GM19452 (cell line): ENCODE data around the gene RNF19B.

Source experiments
- ATAC-seq: cut with Tn5 transposase; IDR thresholded peaks from one replicate; pipeline ENCODE4 v1.9.1; 2021; ENCODE audit not compliant: unreplicated experiment

The RNF19B gene

DNA sequence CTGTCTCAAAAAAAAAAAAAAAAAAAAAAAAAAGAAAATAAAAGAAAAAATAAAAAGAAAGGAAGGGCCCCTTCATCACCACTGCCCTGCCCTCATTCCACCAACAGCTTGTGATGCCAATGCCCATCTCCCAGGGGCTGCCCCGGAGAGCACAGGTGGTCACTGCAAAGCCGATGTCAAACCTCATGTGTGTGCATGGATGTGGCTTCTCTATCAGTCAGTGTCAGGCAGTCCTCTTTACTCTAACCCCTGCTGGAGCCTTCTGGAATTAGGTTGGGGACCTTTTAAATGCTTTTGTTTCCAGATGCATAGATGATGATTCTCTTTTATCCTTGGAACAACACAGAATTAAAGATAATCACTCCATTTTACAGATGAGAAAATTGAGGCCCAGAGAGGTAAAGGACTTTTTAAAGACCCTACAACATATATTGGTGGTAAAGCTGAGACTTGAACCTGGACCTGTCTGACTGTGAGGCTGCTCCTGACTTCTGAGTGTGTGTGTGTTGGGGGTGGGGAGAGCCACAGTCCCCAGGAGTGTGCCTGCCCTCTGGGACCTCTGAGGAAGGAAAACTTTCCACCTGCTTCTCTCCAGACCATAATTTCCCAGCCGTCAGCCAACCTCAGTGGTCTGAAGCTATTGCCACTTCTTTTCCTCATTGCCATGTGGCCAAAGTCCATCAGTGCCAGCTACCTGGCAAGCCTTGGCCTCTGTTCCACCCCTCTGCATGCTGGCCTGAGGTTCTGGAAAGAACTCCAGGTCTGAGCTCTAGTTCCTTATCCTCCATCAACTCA, 60.4 kb downstream of the RNF19B start:
- ATAC-seq, result no peak

GRCh38 chr1:32902535-32902920, 62.1 kb downstream of the RNF19B start:
- ATAC-seq, result no peak

DNA sequence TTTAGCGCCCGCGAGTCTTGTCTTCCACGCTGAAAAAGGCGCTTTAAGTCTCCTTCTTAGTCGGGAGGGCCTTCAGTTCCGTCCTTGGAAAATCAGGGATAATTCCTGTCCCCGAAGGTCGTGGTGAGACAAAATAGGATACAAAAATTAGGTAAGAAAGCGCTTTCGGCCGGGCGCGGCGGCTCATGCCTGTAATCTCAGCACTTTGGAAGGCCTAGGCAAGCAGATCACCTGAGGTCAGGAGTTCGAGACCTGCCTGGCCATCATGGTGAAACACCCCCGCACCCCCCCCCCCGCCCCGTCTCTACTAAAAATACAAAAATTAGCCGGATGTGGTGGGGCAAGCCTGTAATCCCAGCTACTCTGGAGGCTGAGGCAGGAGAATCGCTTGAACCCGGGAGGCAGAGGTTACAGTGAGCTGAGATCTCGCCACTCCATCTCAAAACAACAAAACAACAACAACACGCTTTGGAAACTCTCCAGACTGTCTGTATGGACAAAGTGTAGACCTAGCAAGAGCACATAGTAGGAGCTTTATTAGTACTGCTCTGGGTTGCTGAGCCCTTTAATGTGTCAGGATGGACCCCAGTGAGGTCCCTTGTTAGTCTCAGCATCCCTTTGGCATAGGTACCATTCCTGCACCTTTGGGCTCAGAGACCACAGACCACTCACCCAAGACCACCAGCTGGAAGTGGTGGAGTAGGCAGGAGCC, 62.6 kb downstream of the RNF19B start:
- ATAC-seq, result no peak

- no peak for ATAC-seq
These were observed 63.4 kb downstream of the RNF19B start, which contains the start of gene TMEM54 for GRCh38 chr1:32900956-32901822. TSS of gene TMEM54 (minus strand) at chr1:32901389. CDS start at chr1:32901238, 151 bp downstream.

DNA sequence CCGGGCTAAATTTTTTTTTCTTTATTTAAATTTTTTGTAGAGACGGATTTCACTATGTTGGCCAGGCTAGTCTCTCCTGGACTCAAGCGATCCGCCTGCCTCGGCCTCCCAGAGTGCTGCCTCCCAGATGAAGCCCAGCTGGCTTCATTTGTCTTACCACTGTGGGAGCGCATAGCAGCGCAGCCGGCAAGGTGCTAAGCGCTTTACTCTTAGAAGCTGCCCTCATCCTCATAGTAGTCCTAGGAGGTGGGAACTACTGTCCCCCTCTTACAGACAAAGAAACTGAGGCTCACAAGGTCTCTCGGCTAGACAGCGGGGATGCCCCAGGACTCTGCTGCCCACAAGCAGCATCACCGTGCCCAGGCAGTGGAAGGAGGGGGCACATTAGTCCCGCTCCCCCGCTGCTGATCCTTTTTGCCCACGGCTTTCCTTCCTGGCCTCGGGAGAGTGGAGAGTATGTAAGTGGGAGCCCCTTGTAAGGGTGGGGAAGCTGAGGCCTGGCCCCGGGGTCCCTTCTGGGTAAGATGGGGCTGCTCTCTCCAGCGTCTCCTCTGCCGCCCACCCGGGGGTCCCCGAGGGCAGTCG, 64.1 kb downstream of the RNF19B start:
- no peak for ATAC-seq

DNA sequence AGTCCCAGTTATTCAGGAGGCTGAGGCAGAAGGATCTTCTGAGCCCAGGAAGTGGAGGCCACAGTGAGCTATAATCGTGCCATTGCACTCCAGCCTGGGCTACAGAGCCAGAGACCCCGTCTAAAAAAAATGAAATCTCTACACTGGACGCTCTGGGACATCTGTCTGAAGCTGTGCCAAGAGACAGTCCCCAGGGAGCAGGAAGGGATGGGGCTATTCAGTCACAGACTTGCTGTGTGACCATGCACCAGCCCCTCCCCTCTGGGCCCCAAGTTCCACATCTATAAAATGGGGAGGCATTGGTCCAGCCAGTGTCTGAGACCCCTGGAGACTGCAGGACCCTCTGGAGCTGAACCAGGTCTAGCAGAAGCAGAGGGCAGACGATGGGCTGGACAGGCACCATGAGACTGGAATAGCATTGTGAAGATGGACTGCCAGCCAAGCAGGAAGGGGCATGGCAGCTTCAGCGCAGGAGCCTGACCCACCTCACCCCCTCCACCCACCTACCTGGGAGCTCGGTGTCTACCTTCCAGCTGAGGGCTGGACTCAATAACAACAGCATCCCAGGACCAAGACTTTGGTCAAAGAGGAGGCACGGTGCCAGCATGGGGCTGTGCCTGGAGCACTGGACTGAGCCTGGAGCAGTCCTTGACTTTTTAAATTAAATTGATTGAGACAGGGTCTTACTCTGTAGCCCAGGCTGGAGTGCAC, 64.9 kb downstream of the RNF19B start:
- ATAC-seq, result no peak

GRCh38 chr1:32898958-32899357, 65.7 kb downstream of the RNF19B start:
- no peak for ATAC-seq

DNA sequence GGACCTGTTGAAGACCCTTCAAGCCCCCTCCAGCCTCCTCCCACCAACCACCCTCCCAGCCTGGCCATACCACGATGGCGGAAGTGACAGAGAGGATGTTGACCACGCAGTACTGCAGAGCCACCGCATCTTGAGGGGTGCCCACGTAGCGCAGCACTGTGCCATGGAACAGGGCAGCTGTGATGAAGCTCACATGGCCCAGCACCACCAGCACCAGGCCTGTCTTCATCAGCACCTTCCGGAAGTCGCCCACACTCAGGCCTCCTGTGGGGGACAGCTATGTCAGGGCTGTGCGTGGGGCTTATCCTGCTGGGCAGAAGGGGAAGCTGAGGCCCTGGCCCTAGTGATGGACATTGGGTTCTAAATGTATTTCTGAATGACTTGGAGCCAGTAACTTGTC, 66.6 kb downstream of the RNF19B start:
- no peak for ATAC-seq

DNA sequence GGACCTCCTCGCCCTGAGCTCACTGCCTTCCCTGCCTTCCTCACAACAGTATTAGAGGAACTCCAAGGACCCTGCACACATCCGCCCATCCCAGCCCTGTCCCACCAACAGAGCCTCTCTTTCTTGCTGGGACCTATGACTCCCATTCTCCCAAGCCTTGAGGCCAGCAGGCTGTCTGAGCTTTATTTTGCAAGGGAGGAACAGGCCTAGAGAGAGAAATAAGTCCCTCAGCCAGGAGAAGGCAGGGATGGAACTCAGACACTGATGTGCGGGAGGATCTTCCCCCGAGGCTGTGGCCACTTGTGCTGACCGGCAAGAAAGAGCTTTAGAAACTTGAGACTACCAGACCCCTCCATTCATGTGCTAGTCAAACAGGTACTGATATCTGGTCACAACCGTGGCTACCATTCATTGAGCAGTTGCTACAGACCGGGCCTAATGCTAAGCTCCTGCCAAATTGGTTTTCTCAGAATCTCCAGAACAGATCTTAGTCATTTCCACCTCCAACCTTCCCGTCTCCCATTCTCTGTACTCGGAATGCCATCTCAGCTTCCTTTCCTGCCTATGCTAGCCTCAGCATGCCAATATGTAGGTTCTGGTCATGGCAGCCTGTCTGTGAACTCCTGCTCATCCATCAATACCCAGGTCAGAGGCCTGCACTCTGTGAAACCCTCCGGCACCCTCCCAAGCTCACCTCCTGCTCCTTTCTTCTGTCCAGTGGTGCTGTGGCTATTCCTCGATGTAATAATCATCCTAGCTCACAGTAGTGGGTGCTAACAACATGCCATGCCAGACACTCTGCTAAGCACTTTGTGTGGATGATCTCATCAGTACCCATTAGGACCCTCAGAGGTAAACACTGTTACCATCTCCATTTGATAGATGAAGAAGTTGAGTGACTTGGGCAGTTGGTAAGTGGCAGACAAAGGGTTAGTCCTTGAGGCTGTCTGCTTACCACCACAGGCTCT, 67.2 kb downstream of the RNF19B start:
- no peak for ATAC-seq

- no peak for ATAC-seq
These were observed 68.2 kb downstream of the RNF19B start for GRCh38 chr1:32896451-32896850.

DNA sequence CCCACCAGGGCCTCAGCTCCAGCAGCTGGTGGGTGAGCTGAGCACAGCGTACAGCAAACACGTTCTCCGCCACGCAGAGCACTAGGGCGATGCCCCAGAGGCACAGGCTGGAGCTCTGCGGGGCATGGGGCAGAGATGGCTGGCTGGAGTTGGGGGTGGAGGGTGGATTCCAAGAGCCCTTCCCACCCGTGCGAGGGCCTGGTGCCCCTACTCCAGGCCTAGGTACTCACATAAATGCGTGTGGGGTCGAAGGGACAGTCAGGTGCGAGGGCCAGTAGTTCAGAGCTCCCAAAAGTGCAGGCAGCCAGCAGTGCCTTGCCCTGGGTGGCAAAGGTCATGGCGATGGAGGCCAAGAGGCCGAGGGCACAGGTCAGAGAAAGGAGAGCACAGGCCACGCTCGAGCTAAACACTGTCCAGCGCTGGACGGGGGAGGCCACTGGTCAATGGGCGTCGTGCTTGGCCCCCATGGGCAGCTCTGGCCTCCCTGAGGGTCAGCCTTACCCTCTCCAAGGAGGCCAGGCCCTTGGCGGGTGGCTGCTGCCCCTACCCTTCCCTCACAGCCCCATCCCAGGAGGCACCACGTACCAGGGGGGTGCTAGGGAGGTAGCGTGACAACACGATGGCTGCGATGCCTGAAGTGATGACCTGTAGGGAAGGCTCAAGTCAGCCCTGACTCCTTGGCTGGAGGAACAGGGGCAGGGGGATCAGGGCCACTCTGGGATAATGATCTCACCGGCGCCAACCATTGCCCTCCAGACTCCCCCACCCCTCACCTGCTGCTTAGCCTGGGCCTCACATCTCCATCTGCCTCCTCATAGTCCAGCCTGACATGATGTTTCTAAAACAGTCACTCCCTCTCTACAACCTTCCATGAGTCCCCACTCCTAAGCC, 69.0 kb downstream of the RNF19B start:
- no peak for ATAC-seq

GRCh38 chr1:32894681-32895080, 69.9 kb downstream of the RNF19B start:
- no peak for ATAC-seq

GRCh38 chr1:32894019-32894600, 70.5 kb downstream of the RNF19B start:
- ATAC-seq, result no peak

DNA sequence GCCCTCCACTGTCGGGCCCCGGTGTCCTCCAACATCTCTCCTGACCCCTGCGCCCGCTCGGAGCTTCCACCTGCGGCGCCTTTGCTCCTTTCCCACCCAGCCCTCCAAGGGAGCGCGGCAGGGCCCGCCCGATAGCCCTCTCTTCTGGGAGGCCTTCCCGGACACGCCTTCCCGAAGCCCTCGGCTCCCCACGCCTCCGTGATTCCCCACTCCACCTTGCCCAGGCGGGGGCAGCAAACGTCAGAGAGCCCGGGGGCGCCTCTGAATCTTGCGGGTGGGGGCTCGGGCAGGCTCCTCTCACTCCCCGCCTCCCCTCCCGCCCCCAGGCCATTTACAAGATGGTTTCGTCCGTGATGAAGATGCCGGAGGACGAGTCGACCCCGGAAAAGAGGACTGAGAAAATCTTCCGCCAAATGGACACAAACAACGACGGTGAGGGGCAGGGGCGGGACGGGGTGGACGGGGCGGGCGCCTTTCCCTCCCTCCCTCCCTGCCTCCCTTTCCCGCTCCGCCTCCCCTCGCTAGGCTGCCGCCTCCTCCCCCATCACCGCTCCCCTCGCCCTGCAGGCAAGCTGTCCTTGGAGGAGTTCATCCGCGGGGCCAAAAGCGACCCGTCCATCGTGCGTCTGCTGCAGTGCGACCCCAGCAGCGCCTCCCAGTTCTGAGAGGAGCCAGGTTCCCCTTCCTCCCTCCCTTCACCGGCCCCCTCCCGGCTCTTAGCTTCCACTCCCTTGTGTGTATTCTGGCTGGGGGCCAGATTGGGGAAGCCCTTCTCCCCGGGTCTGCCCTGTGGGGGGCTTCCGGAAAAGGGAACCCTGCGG, 71.2 kb downstream of the RNF19B start:
- no peak for ATAC-seq

DNA sequence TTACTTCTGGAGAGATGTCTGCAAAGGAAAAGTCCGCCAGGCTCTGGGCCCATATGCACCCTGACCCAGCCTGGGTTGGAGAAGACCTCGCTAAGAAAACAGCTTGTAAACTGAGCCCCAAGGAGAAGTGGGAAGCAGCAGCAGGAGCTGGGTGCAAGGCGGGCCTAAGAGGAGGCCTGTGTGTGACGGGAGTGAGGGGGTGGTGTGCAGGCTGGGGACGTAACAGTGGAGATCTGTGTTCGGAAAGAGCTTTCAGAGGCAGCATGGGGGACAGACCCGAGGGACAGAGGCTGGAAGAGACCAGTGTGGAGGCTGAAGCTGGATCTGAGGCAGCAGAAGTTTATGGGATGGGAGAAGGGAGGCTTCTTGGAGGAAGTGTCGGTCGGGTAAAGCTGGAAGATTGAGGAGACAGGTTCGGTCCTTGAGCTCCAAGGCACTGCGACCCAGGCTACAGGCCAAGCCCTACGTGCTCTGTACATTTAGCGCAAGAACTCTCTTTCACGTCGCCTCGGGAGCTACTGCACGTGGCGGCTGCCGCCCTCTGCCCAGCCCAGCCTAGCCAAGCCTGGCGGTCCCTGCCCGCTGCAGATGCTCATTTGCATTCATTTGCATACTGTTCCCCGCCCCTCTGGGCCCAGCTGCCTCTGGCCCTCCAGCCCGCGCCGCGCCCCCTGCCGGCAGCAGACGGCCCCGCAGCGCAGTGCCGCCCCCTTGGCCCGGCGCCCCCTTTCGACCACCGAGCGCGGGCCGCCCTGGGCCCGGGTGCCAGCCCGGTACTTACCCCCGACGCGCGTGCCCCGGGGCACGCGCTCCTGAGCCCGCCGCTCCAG, 72.0 kb downstream of the RNF19B start:
- ATAC-seq, result no peak

- ATAC-seq, result no peak
These were observed 73.0 kb downstream of the RNF19B start for GRCh38 chr1:32891630-32892029.
